ENCODE data around the gene TCF7L1. TPM values are rescaled to one million over a fixed set of nuclear protein-coding genes. Genes with fewer than 3 reads are reported as not detected.

The TCF7L1 gene
- polyA plus RNA-seq, 1 donor (not counting 4 experiments of a cell fraction or from before 2014, with no cell fraction given): 1.0 TPM

GRCh38 chr2:85287721-85288120 is 154.5 kb downstream of the TCF7L1 start:
- Histone ChIP-seq H3K9ac (ENCODE audit: control insufficient read depth, extremely low read depth, insufficient read depth, low read length) (peak overlapping the region; percentile 80), H4K20me1 (ENCODE audit: control insufficient read depth, extremely low read depth, insufficient read depth, low read length) (no peaks in the 10 kb centered on the region), H2AFZ (ENCODE audit: control insufficient read depth, low read length) (peak overlapping the region; percentile 55)

GRCh38 chr2:85288244-85288725 is 155.1 kb downstream of the TCF7L1 start:
- H3K36me3 ChIP-seq (ENCODE audit: control insufficient read depth in 2 of 2, extremely low read depth in 1 of 2, insufficient read depth in 2 of 2, low read length in 2 of 2): peaks cover 4% of the 10 kb centered on the region in 2 experiments
- H3K4me2 ChIP-seq (ENCODE audit: control insufficient read depth, extremely low read depth, insufficient read depth, low read depth, low read length): peak overlapping the region; percentile 87
- H3K9me1 ChIP-seq (ENCODE audit: control insufficient read depth, extremely low read depth, insufficient read depth, low read length): no peaks in the 10 kb centered on the region
- no peaks in the 10 kb centered on the region for H3K79me2 ChIP-seq (ENCODE audit: control insufficient read depth, insufficient read depth, low read length)
- no peaks in the 10 kb centered on the region for H3K27me3 ChIP-seq (ENCODE audit: control insufficient read depth, extremely low read depth, insufficient read depth, low read length)
- peak overlapping the region; percentile 94 for H3K27ac ChIP-seq (ENCODE audit: control insufficient read depth, insufficient read depth, low read length)
- no peak for TF ChIP-seq CTCF (optimal IDR thresholded peaks at IDR 0.05 in 1 of 3, IDR thresholded peaks at IDR 0.05 in 1 of 3, conservative IDR thresholded peaks at IDR 0.05 in 1 of 3; ENCODE audit: extremely low read depth in 1 of 3, insufficient read depth in 2 of 3, low read length in 3 of 3)
- no peak for TF ChIP-seq EZH2 (IDR thresholded peaks at IDR 0.05; ENCODE audit: low read length)
- H3K9ac ChIP-seq (ENCODE audit: control insufficient read depth, extremely low read depth, insufficient read depth, low read length): peak overlapping the region; percentile 80
- no peaks in the 10 kb centered on the region for H3K9me3 ChIP-seq (ENCODE audit: control insufficient read depth, low read depth, low read length)
- peaks cover 33% of the 10 kb centered on the region for H3K4me1 ChIP-seq (ENCODE audit: control insufficient read depth, extremely low read depth, insufficient read depth, low read length)
- H3K4me3 ChIP-seq (ENCODE audit: control insufficient read depth in 2 of 3, extremely low read depth in 1 of 3, insufficient read depth in 2 of 3, low read depth in 1 of 3, low read length in 3 of 3): peak overlapping the region; percentile 0 to 62 (median 59)
- H4K20me1 ChIP-seq (ENCODE audit: control insufficient read depth, extremely low read depth, insufficient read depth, low read length): no peaks in the 10 kb centered on the region
- dilution Hi-C loops (cut with MboI; ENCODE audit: extremely low pct_ligation_motif_present, low sequenced_read_pairs): no loop called here
- peak overlapping the region; percentile 55 for H2AFZ ChIP-seq (ENCODE audit: control insufficient read depth, low read length)
- DNase-seq (ENCODE audit: low read depth, low spot score) (peak; percentile 79), FAIRE-seq (peak; percentile 94)

More at GRCh38 chr2:85287721-85288120, 154.5 kb downstream of the TCF7L1 start:
- no peak for TF ChIP-seq CTCF (optimal IDR thresholded peaks at IDR 0.05 in 1 of 3, IDR thresholded peaks at IDR 0.05 in 1 of 3, conservative IDR thresholded peaks at IDR 0.05 in 1 of 3; ENCODE audit: extremely low read depth in 1 of 3, insufficient read depth in 2 of 3, low read length in 3 of 3)
- TF ChIP-seq EZH2 (IDR thresholded peaks at IDR 0.05; ENCODE audit: low read length): no peak
- Histone ChIP-seq H3K9me1 (ENCODE audit: control insufficient read depth, extremely low read depth, insufficient read depth, low read length) (no peaks in the 10 kb centered on the region), H3K27ac (ENCODE audit: control insufficient read depth, insufficient read depth, low read length) (peak overlapping the region; percentile 94), H3K4me1 (ENCODE audit: control insufficient read depth, extremely low read depth, insufficient read depth, low read length) (peaks cover 33% of the 10 kb centered on the region), H3K27me3 (ENCODE audit: control insufficient read depth, extremely low read depth, insufficient read depth, low read length) (no peaks in the 10 kb centered on the region), H3K36me3 (ENCODE audit: control insufficient read depth in 2 of 2, extremely low read depth in 1 of 2, insufficient read depth in 2 of 2, low read length in 2 of 2) (peaks cover 4% of the 10 kb centered on the region in 2 experiments), H3K4me3 (ENCODE audit: control insufficient read depth in 2 of 3, extremely low read depth in 1 of 3, insufficient read depth in 2 of 3, low read depth in 1 of 3, low read length in 3 of 3) (peak overlapping the region in 2 of 3 experiments; percentile 22 to 32), H3K79me2 (ENCODE audit: control insufficient read depth, insufficient read depth, low read length) (no peaks in the 10 kb centered on the region), H3K4me2 (ENCODE audit: control insufficient read depth, extremely low read depth, insufficient read depth, low read depth, low read length) (peak overlapping the region; percentile 87), H3K9me3 (ENCODE audit: control insufficient read depth, low read depth, low read length) (no peaks in the 10 kb centered on the region)
- FAIRE-seq (no peak), DNase-seq (ENCODE audit: low read depth, low spot score) (no peak)
- dilution Hi-C loops (cut with MboI; ENCODE audit: extremely low pct_ligation_motif_present, low sequenced_read_pairs): no loop called here

All from keratinocyte (primary cell).